CD4-positive, alpha-beta T cell treated with Interleukin-12 subunit alpha and Interleukin-12 subunit beta, for 1 hour (primary cell): Measurements from ENCODE around the gene ZNF771.

Experiments
- DNase-seq: peaks from one replicate; pipeline ENCODE4 v3.0.0-alpha.2; 2020

ZNF771 gene

DNA sequence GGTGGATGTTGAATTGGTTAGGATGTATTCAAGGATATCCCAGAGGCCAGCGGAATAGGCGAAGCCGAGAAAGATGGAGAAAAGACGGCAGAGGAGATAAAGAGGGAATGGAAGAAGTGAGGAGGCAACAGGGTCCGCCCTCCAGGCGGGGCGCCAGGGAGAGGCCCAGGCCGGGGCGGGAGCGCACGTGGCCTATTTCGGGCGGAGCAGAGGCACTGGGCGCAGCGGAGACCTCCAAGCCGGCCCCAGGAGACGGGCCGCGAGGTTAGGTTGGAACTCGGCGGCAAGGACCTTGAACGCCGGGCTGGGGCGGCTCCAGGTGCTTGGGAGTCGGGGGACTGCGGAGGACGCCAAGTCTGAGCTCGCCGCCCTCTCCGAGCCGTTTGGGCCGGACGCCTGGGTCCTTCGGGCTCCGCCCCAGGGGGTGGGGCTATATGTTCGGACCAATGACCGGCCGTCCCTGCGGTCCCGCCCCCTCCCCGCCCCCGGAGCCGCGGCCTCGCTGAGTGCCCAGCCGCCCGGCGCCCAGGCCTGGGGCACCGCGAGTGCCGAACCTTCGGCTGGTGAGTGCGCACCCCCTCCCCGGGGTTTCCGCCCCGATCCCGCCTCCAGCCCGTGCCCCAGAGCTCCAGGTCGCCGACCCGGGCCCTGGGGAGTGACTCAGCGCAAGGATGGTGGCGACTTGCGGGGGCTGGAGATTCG lies at the start of gene ZNF771:
Gene ZNF771 (plus strand): TSS at position 505 of the 702 bp plus-strand sequence. CDS start 448 bp downstream, outside the sequence.
- peak; percentile 91 for DNase-seq

- no peak for DNase-seq
Measured at GRCh38 chr16:30357715-30358576, 49.5 kb upstream of the ZNF771 start.

- no peak for DNase-seq
Measured at GRCh38 chr16:30358577-30358936, 48.8 kb upstream of the ZNF771 start.

DNA sequence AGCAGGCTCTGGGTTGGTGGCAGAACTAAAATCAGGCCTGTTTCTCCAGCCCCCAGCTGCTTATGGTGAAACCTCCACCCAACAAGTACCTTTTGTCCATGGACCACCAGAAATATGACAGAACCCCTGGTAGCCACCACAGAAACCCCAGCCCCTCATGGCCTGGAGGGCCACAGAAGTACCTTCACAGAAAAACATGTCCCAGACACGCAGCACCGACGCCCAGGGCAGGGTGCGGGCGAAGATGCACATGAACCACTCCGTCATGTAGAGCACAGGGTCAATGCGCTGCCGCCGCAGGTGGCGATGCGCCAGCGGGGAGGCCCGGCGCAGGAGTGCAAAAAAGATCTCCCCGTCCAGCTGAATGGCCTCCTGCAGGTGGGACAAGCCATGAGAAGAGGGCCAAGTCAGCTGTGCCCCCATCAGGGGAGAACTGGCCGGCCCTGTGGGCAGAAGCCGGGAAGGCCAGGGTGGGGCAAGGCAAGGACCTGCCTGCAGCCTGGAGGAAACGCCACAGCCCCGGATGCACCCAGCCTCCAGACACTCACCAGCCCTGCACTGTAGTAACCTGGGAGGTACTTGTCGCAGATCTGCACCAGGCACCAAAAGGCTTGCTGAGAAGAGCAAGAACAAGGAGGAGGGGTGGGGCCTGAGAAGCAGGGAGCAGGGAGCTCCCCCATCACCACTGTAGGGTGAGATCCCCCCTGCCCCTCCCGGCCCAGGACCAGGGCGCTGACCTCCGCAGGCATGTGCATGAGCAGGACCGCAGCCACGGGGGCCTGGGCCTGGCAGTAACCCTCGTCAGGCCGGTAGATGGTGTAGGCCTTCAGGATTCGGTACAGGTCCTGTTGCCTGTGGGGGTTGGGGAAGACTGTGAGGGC lies 48.2 kb upstream of the ZNF771 start:
- DNase-seq = no peak

- DNase-seq = no peak
Measured at GRCh38 chr16:30359871-30360170, 47.6 kb upstream of the ZNF771 start.

- no peak for DNase-seq
Measured at GRCh38 chr16:30361180-30361579, 46.2 kb upstream of the ZNF771 start.

DNA sequence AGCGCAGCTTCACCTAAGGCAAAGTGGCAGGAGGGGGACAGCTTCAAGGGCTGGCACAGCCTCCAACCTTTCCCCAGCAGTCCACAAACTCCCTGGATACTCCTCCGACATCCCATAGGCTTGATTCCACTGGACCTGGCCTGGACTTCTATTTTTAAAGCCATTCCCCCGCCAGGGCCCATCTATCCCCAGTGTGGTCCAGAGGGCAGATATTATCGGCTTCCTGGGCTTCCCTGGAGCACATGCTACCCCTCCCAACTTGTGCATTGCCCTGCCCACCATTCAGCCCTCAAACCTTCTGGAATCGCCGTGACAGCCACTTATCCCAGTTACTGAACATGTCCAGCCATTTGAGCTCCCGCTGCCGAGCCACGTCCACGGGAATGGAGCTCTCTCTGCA lies 42.2 kb upstream of the ZNF771 start:
- no peak for DNase-seq

DNA sequence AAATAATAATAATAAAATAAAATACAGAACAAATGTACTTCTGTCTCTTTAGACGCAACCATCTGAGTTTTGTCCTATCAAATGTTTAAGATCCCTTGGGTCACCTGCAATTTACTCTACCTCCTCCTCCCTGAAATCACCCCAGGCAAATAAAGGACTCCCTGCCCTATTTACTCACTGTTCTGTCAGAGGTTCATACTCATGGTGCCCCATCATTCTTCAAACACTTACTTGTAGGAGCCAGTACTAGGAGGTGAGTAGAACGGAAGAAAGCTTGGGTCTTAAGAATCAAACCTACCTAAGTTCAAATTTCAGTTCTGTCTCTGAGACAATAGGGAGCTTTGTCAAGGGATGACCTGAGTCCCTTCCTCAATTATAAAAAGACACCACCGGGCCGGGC lies 40.9 kb upstream of the ZNF771 start:
- DNase-seq = no peak

- DNase-seq = no peak
Measured at GRCh38 chr16:30367349-30368009, 39.9 kb upstream of the ZNF771 start.

GRCh38 chr16:30368122-30368791 lies 39.1 kb upstream of the ZNF771 start:
- DNase-seq = no peak

- no peak for DNase-seq
Measured at GRCh38 chr16:30368792-30369090, 38.7 kb upstream of the ZNF771 start.

- no peak for DNase-seq
Measured at GRCh38 chr16:30369091-30369937, 38.1 kb upstream of the ZNF771 start.

GRCh38 chr16:30369938-30370455 lies 37.4 kb upstream of the ZNF771 start:
- DNase-seq = no peak

DNA sequence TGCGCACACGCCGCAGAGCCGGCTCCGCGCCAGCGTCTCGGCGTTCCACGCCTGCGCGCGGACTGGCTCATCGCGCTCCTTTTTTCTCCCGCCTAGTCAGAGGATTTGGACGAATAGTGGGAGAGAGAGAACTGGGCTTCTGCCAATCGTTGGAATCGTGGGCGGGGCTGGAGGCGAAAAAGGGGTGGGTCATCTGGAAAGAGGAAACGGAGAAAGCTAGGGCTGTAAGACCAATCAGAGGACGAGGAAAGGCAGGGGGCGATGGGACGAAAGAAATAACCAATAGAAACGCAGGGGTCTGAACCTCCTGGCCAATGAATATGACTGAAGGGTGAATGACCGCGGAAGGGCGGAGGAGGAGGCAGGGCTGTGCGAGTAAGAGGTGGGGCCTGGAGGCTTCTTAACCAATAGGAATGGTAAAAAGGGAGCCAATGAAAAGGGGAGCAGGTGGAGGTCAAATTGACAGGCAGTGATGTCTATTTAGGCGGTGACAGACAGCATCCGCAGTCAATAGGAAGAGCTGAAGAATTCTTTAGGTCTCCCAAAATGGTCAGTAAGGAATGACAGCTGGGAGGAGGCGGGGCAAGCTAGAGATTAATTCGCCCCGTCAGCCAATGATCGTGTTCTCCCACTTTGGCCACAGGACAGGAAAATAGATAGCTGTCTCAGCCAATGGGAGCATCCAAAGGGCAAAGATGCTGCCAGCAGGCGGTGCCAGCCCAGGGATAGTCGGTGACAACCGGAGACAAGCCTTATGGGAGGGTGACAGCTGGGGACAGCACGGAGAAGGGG lies 36.8 kb upstream of the ZNF771 start, which contains the start of gene TBC1D10B:
Gene TBC1D10B (minus strand): TSS at position 39 of the 792 bp plus-strand sequence. CDS start 311 bp downstream, outside the sequence.
- peak; percentile 100 for DNase-seq

DNA sequence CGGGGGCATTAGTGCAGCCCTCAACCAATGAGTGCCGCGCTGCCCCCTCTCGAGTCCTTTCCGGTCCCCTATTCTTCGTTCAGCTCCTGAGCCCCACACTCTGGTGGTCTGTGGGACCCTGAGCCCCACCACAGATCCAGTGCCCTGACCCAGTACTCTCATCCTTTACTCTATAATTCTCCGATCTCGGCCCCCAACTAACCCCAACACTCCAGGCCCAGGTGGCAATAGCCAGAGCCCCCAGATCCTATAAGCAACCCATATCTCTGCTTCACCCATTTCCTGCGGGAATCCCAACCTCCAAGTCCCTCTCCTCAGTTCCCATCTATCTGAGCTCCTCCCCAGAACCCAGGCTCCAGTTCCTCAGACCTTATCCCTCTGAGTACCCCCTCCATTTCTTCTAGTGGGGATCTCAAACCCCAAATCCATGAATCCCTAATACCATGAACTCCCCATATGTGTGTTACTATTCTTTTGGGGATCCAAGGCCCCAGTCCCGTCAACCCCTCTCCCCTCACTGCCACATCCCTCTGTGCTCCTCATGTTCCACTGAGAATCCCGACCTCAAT lies 36.1 kb upstream of the ZNF771 start:
- DNase-seq = no peak

DNA sequence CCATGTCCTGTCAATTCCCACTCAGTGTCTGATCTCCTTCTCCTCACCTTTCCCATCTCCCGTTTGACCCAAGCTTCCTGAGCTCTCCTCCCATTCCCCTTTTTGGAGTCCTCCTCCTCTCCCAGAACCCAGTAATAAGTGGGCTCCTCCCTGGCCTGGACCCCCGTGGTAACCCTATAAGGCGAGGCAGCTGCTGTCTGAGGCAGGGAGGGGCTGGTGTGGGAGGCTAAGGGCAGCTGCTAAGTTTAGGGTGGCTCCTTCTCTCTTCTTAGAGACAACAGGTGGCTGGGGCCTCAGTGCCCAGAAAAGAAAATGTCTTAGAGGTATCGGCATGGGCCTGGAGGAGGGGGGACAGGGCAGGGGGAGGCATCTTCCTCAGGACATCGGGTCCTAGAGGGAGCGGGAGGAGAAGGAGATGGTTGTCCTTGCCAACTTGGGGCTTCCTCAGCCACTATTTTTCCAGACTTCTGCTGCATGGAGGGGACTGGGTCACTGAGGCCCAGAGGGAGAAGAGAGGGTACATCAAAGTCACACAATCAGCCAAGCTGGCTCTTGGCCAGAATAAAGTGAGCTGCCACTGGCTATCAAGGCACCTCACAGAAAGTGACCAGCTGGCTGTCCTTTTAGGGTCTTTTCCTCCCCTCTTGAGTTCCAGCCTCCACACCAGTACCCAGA lies 35.2 kb upstream of the ZNF771 start:
- no peak for DNase-seq

DNA sequence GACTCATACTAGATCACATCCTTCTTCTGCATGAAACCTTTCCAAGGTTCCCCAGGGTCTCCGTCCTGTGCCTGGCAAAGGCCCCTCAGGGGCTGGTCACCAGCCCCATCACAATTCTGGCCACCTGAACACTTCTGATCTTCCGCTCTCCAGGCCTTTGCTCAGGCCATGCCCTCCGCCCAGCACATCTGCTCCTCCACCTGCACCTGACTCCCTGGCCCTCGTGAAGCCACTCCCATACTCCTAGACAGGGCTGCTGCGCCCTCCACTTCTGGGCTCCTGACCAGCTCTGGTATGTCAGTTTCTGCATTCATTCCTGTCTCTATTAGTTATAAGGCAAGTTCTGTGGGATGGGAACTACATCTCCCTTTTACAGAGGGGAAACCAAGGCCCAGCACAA lies 34.7 kb upstream of the ZNF771 start:
- DNase-seq = no peak

- no peak for DNase-seq
Measured at GRCh38 chr16:30374538-30374937, 32.9 kb upstream of the ZNF771 start, which contains the start of gene MYL11. TSS of gene MYL11 (plus strand) at chr16:30374802. CDS start at chr16:30374858, 56 bp downstream.

- no peak for DNase-seq
Measured at GRCh38 chr16:30375864-30376263, 31.5 kb upstream of the ZNF771 start.
